HG02840 (cell line): Measurements from ENCODE around the gene SLC3A2.
"Not testable (repeated sequence)": the region's sequence is repeated elsewhere in the genome, so short reads cannot be mapped to it uniquely, and the experiment has no call there.

Source experiments
- ATAC-seq: cut with Tn5 transposase; IDR thresholded peaks from one replicate; pipeline ENCODE4 v1.9.1; 2021; ENCODE audit warnings: mild to moderate bottlenecking, moderate library complexity, moderate number of reproducible peaks; ENCODE audit not compliant: unreplicated experiment, low FRiP score

SLC3A2 gene

GRCh38 chr11:62925745-62926679 lies 45.3 kb downstream of the SLC3A2 start:
- ATAC-seq = no peak

GRCh38 chr11:62926680-62927455 lies 46.2 kb downstream of the SLC3A2 start:
- no peak for ATAC-seq

- ATAC-seq = no peak
Measured at GRCh38 chr11:62928011-62928410, 47.3 kb downstream of the SLC3A2 start.

- ATAC-seq = no peak
Measured at GRCh38 chr11:62930157-62930556, 49.5 kb downstream of the SLC3A2 start.

- ATAC-seq = no peak
Measured at GRCh38 chr11:62930666-62931065, 50.0 kb downstream of the SLC3A2 start.

- ATAC-seq = no peak
Measured at GRCh38 chr11:62931499-62932278, 51.0 kb downstream of the SLC3A2 start.

- no peak for ATAC-seq
Measured at GRCh38 chr11:62933285-62933684, 52.6 kb downstream of the SLC3A2 start.

- ATAC-seq = no peak
Measured at GRCh38 chr11:62933750-62934495, 53.2 kb downstream of the SLC3A2 start.

GRCh38 chr11:62934496-62934785 lies 53.7 kb downstream of the SLC3A2 start:
- no peak for ATAC-seq

- ATAC-seq = not testable (repeated sequence)
Measured at GRCh38 chr11:62937528-62937927, 56.8 kb downstream of the SLC3A2 start.
